GM12873 (cell line): Measurements from ENCODE around the gene GABRB2.

Experiments
- CTCF ChIP-seq: IDR thresholded peaks from 2 replicates; pipeline ENCODE4 v1.5.1; 2012; ENCODE audit warnings: low read depth, mild to moderate bottlenecking, moderate library complexity, low read length, control low read depth; ENCODE audit not compliant: insufficient read depth; ENCODE audit errors: missing control alignments

The GABRB2 gene

GRCh38 chr5:161535762-161536161 is 10.8 kb downstream of the GABRB2 start:
- peak; percentile 41 for TF ChIP-seq CTCF

GRCh38 chr5:161530700-161531099 is 15.8 kb downstream of the GABRB2 start:
- TF ChIP-seq CTCF, result no peak

GRCh38 chr5:161513942-161514341 is 32.6 kb downstream of the GABRB2 start:
- no peak for TF ChIP-seq CTCF

GRCh38 chr5:161507591-161507990 is 38.9 kb downstream of the GABRB2 start:
- no peak for TF ChIP-seq CTCF

- no peak for TF ChIP-seq CTCF
Observed at GRCh38 chr5:161498531-161498930, 48.0 kb downstream of the GABRB2 start.

- no peak for TF ChIP-seq CTCF
Observed at GRCh38 chr5:161483721-161484120, 62.8 kb downstream of the GABRB2 start.

GRCh38 chr5:161481922-161482321 is 64.6 kb downstream of the GABRB2 start:
- TF ChIP-seq CTCF, result no peak
